Glomerular visceral epithelial cell (primary cell): ENCODE results near the gene ERVW-1.
A peak's percentile ranks its signal among the peaks of the same experiment; 100 is the strongest.
"Not testable (repeated sequence)": the region's sequence is repeated elsewhere in the genome, so short reads cannot be mapped to it uniquely, and the experiment has no call there.

Experiments used
- DNase-seq: peaks from one replicate; pipeline ENCODE4 v3.0.0-alpha.2; 2016; ENCODE audit errors: extremely low spot score

Gene ERVW-1

DNA sequence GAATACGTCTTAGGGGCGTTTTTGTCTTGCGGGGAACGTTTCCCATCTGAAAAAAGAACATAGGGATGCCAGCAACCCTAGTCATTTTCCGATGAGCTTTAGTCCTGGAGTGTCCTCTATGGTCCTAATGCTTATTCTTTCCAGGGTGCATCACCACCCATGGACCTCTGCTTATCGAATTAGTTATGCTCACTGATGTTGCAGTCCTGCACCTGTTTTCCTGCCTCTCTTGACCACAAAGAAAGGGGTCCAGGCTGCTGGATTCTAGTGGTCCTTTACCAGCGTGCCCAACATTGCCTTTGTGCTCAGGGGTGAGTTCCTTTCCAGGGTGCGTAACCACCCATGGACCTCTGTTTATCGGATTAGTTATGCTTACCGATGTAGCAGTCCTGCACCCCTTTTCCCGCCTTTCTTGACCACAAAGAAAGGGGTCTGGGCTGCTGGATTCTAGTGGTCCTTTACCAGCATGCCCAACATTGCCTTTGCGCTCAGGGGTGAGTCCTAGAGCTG is 2.4 kb downstream of the ERVW-1 start:
- not testable (repeated sequence) for DNase-seq

DNA sequence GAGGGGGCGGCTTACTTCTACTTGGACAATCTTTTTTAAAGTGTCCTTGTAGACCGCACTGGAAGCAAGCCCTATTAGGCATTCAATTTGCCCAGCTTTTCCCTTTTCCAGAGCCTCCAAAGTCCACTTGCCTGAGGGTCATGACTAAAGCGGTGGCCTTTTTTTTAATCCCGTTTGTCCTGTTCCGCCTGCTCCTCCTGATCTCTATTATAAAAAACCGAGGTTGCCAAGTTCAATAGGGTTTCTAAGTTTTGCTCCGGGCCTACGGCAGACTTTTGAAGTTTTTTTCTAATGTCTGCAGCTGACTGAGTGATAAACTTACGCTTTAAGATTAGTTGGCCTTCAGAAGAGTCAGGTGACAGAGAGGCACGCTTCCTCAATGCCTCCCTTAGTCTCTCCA is 3.8 kb downstream of the ERVW-1 start:
- DNase-seq = not testable (repeated sequence)

DNA sequence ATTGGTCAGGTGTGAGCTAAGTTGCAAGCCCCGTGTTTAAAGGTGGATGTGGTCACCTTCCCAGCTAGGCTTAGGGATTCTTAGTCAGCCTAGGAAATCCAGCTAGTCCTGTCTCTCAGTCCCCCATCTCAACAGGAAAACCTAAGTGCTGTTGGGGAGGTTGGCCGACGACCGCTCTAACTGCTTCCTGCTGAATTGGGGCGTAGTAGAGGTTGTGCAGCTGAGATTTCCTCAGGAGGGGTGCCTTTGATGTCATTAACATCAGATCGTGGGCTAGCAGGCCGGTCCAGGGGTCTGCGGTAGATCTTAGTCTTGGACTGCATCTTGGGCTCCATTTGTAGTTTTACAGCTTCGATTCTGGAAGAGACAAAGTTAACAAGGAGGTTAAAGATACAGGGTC is 9.2 kb downstream of the ERVW-1 start:
- not testable (repeated sequence) for DNase-seq

DNA sequence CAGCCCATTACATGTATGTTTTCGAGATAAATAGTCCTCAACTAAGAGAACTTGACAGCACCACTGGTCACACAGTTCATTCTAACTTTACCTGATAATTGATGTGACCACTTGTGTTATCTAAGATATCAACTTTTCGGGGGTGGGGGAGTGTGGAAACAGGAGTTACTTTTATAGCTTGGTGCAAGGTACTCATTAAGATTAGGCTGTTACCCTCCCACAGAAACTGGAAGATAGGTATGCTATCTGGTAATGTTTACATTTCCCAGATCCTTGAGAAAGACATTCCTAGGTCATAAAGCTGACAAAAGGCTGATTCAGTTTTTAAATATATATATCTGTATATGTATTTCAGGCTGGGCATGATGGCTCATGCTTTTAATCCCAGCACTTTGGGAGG is 11.1 kb downstream of the ERVW-1 start:
- DNase-seq = no peak

DNA sequence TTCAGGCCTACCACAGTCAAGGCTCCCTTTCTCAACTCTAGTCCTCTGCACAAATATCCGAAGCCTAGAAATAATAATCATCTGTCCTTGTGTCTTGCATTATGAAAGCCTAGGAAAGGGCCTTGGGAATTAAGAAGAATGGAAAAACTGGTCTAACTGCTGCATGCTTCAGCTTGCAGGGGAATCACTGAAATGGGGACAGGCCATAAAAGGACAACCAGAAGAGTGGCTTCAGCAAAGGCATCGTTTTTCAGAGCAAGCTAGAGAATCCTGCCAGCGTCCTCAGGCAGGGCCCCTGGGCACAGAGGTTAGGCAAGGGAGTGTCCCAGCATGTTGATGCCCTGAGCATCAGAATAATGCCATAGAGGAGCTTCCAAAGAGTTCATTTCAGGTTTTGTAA is 13.2 kb downstream of the ERVW-1 start:
- no peak for DNase-seq

DNA sequence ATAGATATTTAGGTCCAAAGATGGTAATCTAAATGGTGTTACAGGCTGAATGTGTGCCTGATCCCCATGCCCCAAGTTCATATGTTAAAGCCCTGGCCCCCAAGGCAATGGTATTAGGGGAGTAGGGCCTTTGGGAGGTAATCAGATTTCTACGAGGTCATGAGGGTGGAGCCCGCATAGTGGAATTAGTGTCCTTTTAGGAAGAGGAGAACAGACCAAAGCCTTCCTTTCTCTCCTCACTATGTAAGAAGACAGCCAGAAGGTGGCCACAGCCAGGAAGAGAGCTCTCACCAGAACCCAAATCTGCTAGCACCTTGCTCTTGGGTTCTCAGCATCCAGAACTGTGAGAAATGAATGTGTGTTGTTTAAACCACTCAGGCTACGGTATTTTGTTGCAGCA is 15.2 kb downstream of the ERVW-1 start:
- no peak for DNase-seq

DNA sequence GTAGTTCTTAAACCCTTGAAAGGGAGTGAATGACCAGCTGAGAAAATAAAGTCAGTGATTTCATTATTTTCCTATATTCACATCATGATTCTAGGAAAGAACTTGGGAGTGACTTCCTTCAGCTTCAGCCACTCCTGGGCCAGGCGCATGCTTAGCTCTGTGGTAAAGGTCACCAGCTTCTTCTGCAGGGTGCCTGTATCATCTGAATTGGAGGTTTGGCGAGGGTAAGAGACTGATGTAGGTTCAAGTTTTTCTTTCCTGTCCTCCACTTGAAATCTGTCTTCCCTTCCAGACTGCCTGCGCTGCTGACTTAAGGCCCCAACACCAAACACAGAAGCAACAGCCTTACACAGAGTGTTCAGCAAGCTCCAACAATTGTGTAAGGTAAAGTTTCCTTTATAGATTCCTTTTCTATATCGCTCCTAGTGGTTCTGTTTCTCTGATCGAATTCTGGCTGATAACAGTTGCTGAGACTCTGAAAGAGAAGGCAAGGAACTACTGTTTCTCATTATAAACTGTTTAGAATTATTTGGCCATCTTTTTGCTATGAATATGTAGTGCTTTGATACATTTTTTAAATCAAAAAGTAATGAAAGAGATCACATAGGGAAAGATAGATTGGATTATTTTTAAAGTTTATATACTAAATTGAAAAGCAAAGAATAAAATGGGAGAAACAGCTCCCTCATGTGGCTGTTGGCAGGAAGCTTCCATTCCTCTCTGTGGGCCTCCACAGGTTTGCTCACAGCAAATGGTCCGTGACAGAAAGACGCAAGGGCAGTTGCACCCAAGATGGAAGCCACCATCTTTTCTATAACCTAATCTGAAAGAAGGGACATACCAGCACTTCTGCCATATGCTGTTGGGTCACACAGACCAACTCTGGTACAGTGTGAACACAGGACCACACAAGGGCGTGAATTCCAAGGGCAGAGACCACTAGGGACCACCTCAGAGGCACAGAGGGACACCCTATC is 16.4 kb downstream of the ERVW-1 start:
- DNase-seq = peak; percentile 55

DNA sequence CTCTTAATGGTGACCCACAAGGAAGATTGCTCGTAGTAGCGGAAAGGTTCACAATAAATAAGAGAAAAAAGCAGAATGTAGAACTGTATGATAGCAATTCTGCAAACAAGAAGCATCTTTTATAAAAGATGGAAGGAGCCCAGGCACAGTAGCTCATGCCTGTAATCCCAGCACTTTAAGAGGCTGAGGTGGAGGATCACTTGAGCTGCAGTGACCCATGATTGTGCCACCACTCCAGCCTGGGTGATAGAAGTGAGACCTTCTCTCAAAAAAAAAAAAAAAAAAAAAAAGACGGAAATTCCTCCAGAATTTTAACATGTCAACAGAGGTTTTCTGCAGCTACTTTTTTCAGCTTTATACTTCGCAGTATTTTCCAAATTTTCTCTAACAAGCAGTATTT is 17.2 kb downstream of the ERVW-1 start:
- DNase-seq = no peak

DNA sequence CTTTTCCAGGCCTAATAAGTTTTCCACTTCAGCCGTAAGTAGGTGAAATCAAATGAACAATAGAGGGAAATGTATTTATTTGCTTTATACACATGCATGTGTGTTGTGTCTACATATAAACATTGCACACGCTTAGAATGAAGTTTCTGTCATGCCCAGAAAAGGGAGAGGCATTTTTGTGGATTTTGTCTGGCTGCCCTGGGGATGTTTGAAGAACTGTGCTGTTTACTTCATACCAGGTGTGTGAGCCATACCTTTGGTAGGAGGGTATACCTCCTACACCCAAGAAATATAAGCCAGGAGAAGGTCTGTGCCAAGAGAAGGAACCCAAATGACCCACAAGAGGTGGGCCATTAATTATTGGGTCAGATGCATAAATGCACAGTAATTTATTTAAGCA is 17.6 kb downstream of the ERVW-1 start:
- DNase-seq = no peak

DNA sequence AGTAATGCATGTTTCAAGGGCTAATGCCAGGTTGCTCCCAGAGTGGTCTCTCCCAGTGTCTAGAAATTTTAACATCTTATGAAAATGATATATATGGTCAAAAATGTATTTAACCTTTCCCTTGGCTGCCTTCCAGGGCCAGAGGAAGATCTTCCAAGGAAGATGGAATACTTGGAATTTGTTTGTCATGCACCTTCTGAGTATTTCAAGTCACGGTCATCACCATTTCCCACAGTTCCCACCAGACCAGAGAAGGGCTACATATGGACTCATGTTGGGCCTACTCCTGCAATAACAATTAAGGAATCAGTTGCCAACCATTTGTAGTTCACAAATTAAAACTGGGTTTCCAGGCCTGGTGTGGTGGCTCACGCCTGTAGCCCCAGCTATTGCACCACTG is 21.5 kb downstream of the ERVW-1 start:
- DNase-seq = peak; percentile 4

DNA sequence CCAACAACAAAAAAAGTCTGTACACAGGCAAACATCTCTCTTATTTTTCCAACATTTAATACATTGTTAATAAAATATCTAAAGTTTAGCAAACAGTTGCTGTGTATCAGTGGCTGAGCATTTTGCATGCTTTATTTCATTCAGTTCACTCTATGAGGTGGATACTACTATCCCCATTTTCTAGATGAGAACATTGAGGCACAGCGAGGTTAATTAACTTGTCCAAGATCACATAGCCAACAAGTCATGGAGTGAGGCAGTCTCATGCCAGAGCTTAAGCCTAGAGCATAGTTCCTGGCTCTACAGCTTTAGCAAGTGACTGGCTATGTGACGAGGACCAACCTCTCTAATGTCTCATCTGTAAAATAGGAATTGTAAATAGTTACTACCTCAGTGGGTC is 26.1 kb downstream of the ERVW-1 start:
- no peak for DNase-seq

DNA sequence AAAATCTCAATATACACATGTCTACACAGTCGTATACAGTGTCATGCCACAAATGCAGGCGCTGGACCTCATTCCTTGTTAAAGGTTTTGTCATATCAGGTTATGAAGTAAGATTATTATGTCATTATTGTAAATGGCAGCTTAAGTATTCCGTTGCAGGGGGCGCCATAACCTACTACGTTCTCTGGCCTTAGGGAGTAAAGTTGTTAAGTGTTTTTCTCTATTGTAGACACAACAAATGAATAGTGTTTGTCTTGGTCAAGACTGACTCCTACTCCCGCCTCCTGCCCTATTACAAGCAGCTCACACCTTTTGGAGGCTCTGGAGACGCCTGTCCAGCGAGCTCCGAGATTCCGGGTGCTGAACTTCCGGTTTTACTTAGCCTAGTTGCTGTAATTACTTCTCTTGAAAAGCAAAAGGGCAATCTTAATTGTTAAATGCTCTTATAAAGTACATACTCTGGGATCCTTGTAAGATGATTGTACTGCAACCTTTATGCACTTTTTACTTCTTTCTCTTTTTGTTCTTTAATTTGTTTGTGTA is 29.5 kb downstream of the ERVW-1 start:
- peak; percentile 52 for DNase-seq

DNA sequence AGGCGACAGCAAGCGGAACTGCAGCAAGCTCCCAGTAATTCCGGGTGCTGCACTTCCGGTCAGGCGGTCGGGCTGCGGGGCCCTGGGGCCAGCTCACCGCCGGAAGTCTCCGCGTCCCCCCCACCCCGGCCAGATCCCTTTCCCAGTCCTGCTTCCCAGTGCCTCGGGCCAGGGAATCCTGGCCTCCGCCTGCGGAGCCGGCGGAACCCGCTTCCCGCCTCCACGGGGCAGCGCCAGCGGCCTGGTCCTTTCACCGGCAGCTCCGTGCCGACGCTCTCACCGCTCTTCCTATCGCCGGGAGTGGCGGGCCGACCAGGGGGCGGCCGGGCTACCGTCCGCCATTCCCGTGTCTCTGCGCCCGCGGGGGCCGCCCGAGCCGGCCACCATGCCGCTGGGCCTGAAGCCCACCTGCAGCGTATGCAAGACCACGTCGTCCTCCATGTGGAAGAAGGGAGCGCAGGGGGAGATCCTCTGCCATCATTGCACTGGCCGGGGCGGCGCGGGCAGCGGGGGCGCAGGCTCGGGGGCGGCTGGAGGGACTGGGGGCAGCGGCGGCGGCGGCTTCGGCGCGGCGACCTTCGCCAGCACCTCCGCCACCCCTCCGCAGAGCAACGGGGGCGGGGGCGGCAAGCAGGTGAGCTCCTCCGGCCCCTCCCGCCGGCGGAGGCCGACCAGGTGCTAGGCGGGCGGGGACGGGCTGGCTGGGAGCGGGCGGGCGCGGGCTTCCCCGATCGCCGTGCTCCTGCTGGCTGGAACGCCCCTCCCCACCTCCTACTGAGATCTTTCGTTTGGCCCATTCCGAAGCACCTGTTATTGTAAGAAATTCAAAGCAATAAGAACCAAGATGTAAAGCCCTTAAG is 30.2 kb downstream of the ERVW-1 start, which contains the start of gene GATAD1:
GATAD1 (plus strand) TSS at position 138 of the 860 bp plus-strand sequence; CDS start at position 386, 248 bp downstream.
- DNase-seq = peak; percentile 93

DNA sequence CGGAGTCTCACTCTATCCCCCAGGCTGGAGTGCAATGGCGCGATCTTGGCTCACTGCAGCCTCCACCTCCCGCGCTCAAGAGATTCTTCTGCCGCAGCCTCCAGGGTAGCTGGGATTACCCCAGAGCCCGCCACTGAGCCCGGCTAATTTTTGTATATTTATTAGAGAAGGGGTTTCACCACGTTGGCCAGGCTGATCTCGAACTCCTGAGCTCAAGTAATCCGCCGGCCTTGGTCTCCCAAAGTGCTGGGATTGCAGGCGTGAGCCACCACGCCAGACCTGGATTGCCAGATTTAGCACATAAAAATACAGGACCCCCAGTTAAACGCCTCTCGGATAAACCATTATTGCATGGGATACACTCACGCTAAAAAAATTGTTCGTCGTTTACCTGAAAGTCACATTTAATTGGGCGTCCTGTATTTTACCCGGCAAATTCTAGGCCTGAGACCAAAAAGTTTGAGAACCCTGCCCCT is 30.8 kb downstream of the ERVW-1 start:
- no peak for DNase-seq

DNA sequence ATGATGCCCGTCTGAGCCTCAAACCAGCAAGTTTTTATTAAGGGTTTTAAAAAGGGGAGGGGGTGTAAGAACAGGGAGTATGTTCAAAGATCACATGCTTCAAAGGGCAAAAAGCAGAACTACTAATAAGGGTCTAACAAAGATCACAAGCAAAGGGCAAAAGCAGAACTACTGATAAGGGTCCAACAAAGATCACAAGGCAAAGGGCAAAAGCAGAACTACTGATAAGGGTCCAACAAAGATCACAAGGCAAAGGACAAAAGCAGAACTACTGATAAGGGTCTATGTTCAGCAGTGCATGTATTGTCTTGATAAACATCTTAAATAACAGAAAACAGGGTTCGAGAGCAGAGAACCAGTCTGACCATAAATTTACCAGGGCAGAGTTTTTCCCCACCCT is 35.0 kb downstream of the ERVW-1 start:
- DNase-seq = not testable (repeated sequence)

DNA sequence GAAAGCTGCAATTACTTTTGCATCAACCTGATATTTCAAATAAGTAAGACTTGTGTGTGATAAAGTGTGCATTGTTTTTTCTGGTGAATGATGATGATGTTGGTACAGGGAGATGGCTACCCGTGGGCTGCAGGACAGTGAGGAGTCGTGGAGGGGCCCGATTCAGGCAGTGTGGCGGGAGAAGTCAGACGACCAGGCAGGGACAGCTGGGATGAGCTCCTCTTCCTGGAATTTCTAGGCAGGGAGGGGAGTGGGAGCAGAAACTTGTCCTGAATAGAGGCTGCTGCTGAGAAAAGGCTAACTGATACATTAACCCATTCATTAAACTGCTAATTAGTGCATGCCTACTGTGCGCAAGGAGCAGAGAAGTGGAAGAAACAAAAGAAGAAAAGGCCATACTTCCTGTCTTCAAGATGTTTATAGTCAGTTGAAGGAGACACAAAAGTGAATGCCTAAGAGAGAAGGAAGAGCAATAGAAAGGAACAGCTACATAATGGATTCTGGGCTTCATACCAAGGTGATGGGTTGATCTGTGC is 39.7 kb downstream of the ERVW-1 start:
- no peak for DNase-seq

DNA sequence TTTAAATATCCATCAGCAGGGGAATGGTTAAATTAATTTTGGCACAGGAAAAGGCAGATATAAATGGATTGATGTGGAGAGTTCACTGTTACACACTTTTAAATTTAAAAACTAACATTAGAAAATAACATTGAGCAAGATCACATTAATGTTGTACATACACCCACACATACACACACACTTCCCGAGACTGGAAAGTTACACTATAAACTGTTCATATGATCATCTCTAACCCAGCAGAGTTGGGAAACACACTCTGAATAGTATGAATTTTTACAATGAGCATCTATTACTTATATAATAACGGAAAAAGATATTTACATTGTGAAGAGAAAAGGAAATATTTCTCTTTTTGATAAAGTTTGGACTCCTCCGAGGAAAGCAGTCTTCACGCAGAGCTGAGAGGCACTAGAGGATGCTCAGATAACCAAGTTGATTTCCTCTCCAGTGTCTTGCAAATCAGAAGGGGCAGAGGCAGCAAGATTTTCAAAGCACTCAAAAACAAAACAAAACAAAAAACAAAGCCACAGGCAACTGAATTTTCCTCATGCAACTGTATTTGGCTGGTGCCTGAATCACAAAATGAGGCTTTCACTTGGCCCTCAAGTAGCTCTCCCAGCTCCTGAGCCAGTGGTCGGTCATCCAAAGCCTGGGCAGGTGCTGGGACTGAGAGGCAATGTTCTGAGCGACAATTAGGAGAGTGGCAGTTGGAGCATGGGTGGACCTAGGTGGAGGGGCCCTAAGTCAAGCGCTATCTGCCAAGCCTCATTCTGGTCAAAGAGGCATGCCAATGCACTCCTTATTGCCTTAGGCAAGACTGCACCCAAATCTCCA is 40.9 kb downstream of the ERVW-1 start:
- DNase-seq = no peak

DNA sequence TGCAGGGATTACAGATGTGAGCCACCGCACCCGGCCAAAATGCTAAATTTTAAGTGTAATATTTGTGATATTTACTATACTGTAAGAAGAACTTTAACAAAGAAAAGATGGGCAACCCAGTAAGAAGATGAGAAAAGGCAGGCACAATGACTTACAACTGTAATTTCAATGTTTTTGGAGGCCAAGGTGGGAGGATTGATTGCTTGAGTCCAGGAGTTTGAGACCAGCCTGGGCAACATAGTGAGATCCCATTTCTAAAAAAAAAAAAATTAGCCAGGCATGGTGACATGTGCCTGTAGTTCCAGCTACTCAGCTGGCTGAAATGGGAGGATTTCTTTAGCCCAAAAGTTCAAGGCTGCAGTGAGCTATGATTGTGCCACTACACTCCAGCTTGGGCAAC is 42.2 kb downstream of the ERVW-1 start:
- no peak for DNase-seq

DNA sequence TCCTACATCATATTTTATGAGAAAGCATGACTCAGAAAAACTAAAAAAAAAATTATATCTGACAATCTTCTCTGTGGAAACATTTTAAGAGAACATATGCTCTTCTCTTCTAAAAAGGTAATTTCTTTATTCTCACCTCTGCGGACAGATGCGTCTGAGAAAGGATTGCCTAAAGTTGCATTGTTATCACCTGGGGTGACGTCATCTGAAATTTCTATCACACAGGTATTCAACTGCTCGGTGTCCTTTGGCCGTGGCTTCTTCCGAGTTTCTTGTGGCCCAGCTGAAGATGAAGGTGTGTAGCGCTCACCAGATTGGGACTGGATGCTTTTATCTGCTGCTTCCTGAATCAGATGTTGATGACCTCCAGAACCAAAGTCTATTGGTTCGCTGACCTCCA is 44.7 kb downstream of the ERVW-1 start:
- DNase-seq = no peak

DNA sequence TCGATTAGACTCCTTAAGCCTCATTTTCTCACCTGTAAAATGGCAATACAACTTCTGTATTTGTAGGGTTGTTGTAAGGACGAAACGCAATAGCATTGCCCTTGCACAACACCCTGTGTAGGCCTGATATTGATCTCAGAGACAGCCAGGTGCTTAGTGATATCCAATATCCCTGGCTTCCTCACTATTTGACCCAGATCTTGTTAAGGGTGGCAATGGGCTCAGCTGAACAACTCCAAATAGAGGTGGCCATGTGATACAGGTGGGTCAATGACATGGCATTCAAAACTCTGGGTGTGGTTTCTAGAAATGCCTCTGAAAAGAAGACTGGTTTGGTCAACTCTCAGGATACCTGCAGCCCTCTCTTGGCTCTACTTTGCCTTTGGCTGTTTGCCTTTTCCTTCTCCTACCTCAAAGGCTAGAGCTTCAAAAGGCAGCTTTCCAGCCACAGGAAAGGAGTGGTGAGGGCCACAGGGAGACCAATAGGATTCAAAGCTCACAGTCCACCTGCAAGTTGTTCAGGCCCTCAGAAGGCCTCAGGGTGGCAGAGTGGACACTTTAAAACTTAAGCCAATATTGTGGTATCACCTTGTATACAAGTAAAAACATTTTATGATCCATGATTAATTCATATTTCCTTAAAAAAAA is 45.3 kb downstream of the ERVW-1 start:
- DNase-seq = no peak
